Ishikawa (cell line): ENCODE data around the gene TCHP.

Experiments
- CEBPB ChIP-seq: IDR thresholded peaks from 2 replicates; pipeline ENCODE4 v1.6.1; 2012
- CREB1 ChIP-seq: IDR thresholded peaks from 2 replicates; pipeline ENCODE4 v1.6.1; 2012; ENCODE audit warnings: low read depth
- EGR1 ChIP-seq: IDR thresholded peaks from 2 replicates; pipeline ENCODE4 v1.6.1; 2012
- EP300 ChIP-seq: IDR thresholded peaks from 2 replicates; pipeline ENCODE4 v1.6.1; 2012; ENCODE audit warnings: borderline replicate concordance
- FOXM1 ChIP-seq: IDR thresholded peaks from 2 replicates; pipeline ENCODE4 v1.6.1; 2012; ENCODE audit warnings: low read depth, borderline replicate concordance
- NFIC ChIP-seq: IDR thresholded peaks from 2 replicates; pipeline ENCODE4 v1.6.1; 2012
- RAD21 ChIP-seq: IDR thresholded peaks from 2 replicates; pipeline ENCODE4 v1.6.1; 2012; ENCODE audit warnings: low read depth
- TAF1 ChIP-seq: IDR thresholded peaks from 2 replicates; pipeline ENCODE4 v1.6.1; 2012; ENCODE audit warnings: low read depth, mild to moderate bottlenecking
- TCF12 ChIP-seq: IDR thresholded peaks from 2 replicates; pipeline ENCODE4 v1.6.1; 2012; ENCODE audit warnings: low read depth
- TEAD4 ChIP-seq: IDR thresholded peaks from 2 replicates; pipeline ENCODE4 v1.6.1; 2012
- YY1 ChIP-seq: IDR thresholded peaks from 2 replicates; pipeline ENCODE4 v1.6.1; 2012; ENCODE audit warnings: low read depth
- ZBTB7A ChIP-seq: IDR thresholded peaks from 2 replicates; pipeline ENCODE4 v1.6.1; 2012; ENCODE audit warnings: low read depth
- TF ChIP-seq, protein P1 (sequence below): IDR thresholded peaks from 2 replicates; pipeline ENCODE4 v1.6.1; 2012
- TF ChIP-seq, protein P2 (sequence below): IDR thresholded peaks from 2 replicates; pipeline ENCODE4 v1.6.1; 2012; ENCODE audit warnings: low read depth, mild to moderate bottlenecking
- TF ChIP-seq, protein P3 (sequence below): IDR thresholded peaks from 2 replicates; pipeline ENCODE4 v1.6.1; 2012

TCHP gene

DNA sequence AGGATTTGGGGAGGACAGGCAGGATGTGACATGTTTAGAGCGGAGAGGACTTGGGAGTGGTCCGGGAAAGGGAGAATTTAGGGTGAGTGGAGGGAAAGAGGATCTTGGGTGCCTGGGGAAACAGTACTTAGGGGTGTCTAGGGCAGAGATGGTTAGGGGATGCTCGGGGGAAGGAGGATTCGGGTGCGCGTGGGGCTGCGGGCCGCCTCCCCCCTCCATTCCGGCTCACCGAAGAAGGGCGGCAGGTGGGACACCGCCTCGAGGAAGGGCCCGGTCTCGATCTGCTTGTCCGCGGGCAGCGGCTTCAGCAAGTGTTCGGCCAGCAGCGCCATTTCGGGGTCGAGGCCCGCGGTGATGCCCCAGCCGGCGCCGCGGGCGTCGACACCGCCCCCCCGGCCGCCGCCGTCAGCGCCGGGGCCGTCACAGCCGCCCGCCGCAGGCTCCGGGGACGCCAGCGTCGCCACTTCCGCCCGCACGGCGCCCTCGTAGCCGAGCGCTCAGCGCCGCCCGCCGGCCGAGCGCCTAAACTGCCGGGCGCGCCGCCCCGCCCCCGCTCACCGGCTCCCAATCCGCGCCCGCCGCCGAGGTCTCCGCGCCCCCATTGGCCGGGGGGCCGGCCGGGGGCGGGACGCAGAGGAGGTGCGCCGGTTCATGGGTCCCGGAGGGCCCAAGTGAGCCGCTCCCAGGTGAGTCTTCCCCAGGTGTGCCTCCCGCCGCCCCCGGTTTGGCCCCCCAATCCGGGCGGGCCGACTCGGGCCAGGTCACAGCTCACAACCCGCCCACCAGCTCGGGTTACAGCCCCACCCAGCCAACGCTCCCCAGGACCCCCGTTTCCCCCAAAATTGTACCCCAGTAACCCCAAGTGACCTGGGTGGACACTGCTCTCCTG lies 19.8 kb upstream of the TCHP start, which contains the start of gene GLTP:
TSS of gene GLTP (minus strand) at position 499 of the 889 bp plus-strand sequence. CDS start at position 332, 167 bp downstream.
- TF ChIP-seq TCF12 (no peak), TAF1 (no peak), EP300 (no peak), NFIC (no peak), ZBTB7A (no peak), RAD21 (peak; percentile 70; the same call in 1 of the 2 replicates), CEBPB (no peak), EGR1 (peak; percentile 43; the same call in 1 of the 2 replicates), YY1 (0 out of 2 replicates have a peak, but pooled peaks have one; percentile 13)
- TF ChIP-seq, protein P1, sequence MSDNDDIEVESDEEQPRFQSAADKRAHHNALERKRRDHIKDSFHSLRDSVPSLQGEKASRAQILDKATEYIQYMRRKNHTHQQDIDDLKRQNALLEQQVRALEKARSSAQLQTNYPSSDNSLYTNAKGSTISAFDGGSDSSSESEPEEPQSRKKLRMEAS: peak; percentile 54
- TF ChIP-seq, protein P2, sequence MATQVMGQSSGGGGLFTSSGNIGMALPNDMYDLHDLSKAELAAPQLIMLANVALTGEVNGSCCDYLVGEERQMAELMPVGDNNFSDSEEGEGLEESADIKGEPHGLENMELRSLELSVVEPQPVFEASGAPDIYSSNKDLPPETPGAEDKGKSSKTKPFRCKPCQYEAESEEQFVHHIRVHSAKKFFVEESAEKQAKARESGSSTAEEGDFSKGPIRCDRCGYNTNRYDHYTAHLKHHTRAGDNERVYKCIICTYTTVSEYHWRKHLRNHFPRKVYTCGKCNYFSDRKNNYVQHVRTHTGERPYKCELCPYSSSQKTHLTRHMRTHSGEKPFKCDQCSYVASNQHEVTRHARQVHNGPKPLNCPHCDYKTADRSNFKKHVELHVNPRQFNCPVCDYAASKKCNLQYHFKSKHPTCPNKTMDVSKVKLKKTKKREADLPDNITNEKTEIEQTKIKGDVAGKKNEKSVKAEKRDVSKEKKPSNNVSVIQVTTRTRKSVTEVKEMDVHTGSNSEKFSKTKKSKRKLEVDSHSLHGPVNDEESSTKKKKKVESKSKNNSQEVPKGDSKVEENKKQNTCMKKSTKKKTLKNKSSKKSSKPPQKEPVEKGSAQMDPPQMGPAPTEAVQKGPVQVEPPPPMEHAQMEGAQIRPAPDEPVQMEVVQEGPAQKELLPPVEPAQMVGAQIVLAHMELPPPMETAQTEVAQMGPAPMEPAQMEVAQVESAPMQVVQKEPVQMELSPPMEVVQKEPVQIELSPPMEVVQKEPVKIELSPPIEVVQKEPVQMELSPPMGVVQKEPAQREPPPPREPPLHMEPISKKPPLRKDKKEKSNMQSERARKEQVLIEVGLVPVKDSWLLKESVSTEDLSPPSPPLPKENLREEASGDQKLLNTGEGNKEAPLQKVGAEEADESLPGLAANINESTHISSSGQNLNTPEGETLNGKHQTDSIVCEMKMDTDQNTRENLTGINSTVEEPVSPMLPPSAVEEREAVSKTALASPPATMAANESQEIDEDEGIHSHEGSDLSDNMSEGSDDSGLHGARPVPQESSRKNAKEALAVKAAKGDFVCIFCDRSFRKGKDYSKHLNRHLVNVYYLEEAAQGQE: no peak

DNA sequence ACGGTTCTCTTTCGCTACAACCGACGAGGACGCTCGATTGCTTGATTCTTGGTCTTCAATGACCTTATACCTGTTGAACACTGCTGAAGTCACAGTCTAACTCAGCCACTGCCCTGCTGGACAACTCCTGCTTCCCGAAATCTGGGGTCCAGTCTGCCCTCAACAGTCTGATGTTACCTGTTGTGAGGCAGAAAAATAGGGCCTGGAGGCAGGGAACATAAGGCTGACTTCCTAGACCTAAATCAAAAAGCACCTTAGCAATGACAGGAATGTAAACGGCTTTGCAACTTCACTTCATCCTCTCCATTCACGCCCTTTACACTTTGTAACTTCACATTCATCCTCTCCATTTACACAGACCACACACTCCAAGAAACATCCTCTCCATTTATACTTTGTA lies 19.1 kb upstream of the TCHP start:
- TF ChIP-seq CEBPB: no peak
- no peak for TF ChIP-seq YY1
- TF ChIP-seq, protein P2: peak; percentile 37; the same call in 1 of the 2 replicates
- TF ChIP-seq TCF12: no peak
- no peak for TF ChIP-seq FOXM1

DNA sequence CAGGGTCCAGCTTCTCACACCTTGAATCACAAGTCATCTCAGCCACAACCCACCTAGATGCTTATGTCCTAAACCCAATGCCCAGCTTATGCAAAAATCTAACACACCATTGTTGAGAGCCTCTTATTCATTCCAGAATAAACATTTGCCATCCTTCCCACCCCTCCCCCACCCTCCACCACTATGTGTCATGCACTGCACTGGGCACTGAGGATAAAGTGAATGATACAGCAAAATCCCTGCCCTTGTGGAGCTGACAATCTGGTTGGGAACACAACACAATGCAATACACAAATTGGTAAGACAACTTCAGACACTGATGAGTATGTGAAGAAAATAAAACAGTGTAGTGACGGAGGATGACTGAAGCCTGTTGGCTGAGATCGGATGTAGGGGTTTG lies 18.3 kb upstream of the TCHP start:
- TF ChIP-seq EGR1: no peak

DNA sequence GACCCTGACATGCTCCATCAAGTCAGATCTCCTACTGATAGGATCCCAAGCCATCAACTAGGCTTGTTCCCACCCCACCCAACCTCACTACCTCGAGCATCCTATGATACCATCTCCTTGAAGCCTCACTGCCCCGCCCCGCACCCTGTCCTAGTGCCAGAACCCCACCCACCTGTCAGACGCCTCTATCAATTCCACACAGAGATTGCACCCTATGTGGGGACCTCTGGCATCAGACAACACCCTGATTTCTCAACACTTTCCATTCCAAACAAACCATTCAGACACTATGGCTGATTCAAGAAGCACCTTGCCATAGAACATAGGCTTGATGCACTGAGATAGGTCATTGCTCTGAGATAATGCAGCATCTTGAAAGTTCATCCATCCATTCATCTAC lies 16.6 kb upstream of the TCHP start:
- TF ChIP-seq, protein P1: no peak
- TF ChIP-seq YY1 (no peak), FOXM1 (no peak), TEAD4 (no peak), RAD21 (no peak), TCF12 (no peak), EP300 (no peak)
- TF ChIP-seq, protein P2: no peak
- TF ChIP-seq, protein P3, sequence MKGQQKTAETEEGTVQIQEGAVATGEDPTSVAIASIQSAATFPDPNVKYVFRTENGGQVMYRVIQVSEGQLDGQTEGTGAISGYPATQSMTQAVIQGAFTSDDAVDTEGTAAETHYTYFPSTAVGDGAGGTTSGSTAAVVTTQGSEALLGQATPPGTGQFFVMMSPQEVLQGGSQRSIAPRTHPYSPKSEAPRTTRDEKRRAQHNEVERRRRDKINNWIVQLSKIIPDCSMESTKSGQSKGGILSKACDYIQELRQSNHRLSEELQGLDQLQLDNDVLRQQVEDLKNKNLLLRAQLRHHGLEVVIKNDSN: no peak

DNA sequence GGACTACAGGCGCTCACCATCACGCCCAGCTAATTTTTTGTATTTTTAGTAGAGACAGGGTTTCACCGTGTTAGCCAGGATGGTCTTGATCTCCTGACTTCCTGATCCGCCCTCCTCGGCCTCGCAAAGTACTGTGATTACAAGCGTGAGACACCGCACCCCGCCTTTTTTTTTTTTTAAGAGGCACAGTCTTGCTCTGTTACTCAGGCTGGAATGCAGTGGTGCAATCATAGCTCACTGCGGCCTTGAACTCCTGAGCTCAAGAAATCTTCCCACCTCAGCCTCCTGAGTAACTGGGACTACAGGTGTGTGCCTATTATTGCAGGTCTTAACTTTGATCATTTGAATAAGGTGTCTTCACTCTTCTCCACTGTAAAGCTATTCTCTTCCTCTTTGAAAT lies 14.5 kb upstream of the TCHP start:
- TF ChIP-seq CEBPB (no peak), TAF1 (no peak), EGR1 (no peak), EP300 (no peak), RAD21 (no peak), TCF12 (no peak), ZBTB7A (no peak), CREB1 (no peak), TEAD4 (no peak), FOXM1 (no peak), YY1 (no peak), NFIC (no peak)
- TF ChIP-seq, protein P3: no peak
- TF ChIP-seq, protein P1: no peak
- TF ChIP-seq, protein P2: no peak
